Measurements from ENCODE around the gene ERGIC3. TPM values are rescaled to one million over a fixed set of nuclear protein-coding genes. Genes with fewer than 3 reads are reported as not detected.
"Not testable (repeated sequence)": the region's sequence is repeated elsewhere in the genome, so short reads cannot be mapped to it uniquely, and the experiment has no call there.

The ERGIC3 gene
- total and polyA plus RNA-seq, 2 experiments from 2014 or later: 309 to 369 TPM

DNA sequence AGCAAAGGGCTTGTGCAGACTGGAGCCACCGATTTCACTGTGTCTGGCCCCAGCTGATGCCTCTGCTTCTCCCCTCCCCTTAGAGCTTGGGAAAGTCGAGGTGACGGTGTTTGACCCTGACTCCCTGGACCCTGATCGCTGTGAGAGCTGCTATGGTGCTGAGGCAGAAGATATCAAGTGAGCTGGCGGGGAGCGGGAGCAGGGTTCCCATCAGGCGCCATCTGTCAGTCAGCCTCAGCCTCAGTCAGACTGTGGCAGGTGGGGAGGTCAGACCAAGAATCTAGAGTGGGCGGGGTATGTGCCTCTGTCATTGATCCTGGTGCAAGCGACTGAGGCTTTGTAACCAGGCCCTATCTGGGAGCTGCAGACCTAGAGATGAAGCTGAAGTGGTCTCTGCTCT lies 5.5 kb downstream of the ERGIC3 start:
- Histone ChIP-seq H3K9me2 (replicated peaks; ENCODE audit: insufficient read depth) (no peaks in the 10 kb centered on the region), H2AFZ (no peak overlapping the region), H3K36me3 (replicated peaks; ENCODE audit: insufficient read depth, low read depth) (no peaks in the 10 kb centered on the region), H3K27ac (no peak overlapping the region), H3K4me2 (no peak overlapping the region), H4K20me1 (ENCODE audit: insufficient read depth, poor library complexity, severe bottlenecking) (no peaks in the 10 kb centered on the region), H3K9me3 (ENCODE audit: low read depth) (no peaks in the 10 kb centered on the region), H3K4me1 (ENCODE audit: insufficient read depth) (peaks cover 5% of the 10 kb centered on the region), H3K79me2 (peaks cover 5% of the 10 kb centered on the region), H3K4me3 (no peak overlapping the region), H3K27me3 (no peaks in the 10 kb centered on the region)
- TF ChIP-seq EZH2 (IDR thresholded peaks at IDR 0.05; ENCODE audit: borderline replicate concordance) (no peak), EZH2phosphoT487 (IDR thresholded peaks at IDR 0.05; ENCODE audit: low read depth, severe bottlenecking, unreplicated experiment) (no peak)
- TF ChIP-seq, protein P1, sequence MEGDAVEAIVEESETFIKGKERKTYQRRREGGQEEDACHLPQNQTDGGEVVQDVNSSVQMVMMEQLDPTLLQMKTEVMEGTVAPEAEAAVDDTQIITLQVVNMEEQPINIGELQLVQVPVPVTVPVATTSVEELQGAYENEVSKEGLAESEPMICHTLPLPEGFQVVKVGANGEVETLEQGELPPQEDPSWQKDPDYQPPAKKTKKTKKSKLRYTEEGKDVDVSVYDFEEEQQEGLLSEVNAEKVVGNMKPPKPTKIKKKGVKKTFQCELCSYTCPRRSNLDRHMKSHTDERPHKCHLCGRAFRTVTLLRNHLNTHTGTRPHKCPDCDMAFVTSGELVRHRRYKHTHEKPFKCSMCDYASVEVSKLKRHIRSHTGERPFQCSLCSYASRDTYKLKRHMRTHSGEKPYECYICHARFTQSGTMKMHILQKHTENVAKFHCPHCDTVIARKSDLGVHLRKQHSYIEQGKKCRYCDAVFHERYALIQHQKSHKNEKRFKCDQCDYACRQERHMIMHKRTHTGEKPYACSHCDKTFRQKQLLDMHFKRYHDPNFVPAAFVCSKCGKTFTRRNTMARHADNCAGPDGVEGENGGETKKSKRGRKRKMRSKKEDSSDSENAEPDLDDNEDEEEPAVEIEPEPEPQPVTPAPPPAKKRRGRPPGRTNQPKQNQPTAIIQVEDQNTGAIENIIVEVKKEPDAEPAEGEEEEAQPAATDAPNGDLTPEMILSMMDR (IDR thresholded peaks at IDR 0.05; ENCODE audit: poor library complexity): no peak
- 87% methylated on average over 9 of the region's 9 CpGs for WGBS (ENCODE audit: low lambda C conversion rate, missing lambda C conversion rate)
- no peak for DNase-seq (ENCODE audit: low spot score)

GRCh38 chr20:35551503-35551902 lies 9.6 kb downstream of the ERGIC3 start:
- no peak overlapping the region for H2AFZ ChIP-seq
- 81% methylated on average over 4 of the region's 4 CpGs for WGBS (ENCODE audit: low lambda C conversion rate, missing lambda C conversion rate)
- H3K4me1 ChIP-seq (ENCODE audit: insufficient read depth): no peaks in the 10 kb centered on the region
- no peak for DNase-seq (ENCODE audit: low spot score)
- no peak overlapping the region for H3K27ac ChIP-seq
- TF ChIP-seq, protein P1 (IDR thresholded peaks at IDR 0.05; ENCODE audit: poor library complexity): no peak
- TF ChIP-seq EZH2 (IDR thresholded peaks at IDR 0.05; ENCODE audit: borderline replicate concordance) (no peak), EZH2phosphoT487 (IDR thresholded peaks at IDR 0.05; ENCODE audit: low read depth, severe bottlenecking, unreplicated experiment) (no peak)
- H3K27me3 ChIP-seq: no peaks in the 10 kb centered on the region
- H3K79me2 ChIP-seq: no peaks in the 10 kb centered on the region
- H3K36me3 ChIP-seq (replicated peaks; ENCODE audit: insufficient read depth, low read depth): no peaks in the 10 kb centered on the region
- no peak overlapping the region for H3K4me3 ChIP-seq
- H3K9me3 ChIP-seq (ENCODE audit: low read depth): no peaks in the 10 kb centered on the region
- no peaks in the 10 kb centered on the region for H4K20me1 ChIP-seq (ENCODE audit: insufficient read depth, poor library complexity, severe bottlenecking)
- H3K4me2 ChIP-seq: no peak overlapping the region
- no peaks in the 10 kb centered on the region for H3K9me2 ChIP-seq (replicated peaks; ENCODE audit: insufficient read depth)

DNA sequence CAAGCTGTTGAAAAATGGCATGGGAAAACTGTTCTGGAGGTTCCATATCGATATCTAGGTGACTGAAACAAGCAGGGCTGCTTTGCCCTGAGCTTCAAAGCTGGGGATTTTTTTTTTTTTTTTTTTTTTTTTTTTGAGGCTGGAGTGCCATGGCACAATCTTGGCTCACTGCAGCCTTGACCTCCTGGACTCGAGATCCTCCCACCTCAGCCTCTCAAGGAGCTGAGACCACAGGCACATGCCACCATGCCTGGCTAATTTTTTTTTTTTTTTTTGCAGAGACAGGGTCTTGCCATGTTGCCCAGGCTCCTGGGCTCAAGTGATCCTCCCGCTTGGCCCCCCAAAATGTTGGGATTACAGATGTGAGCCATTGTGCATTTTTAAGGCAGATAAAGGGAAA lies 11.0 kb downstream of the ERGIC3 start:
- H3K79me2 ChIP-seq: no peaks in the 10 kb centered on the region
- no peak overlapping the region for H3K4me2 ChIP-seq
- DNase-seq (ENCODE audit: low spot score): no peak
- no peak overlapping the region for H3K4me3 ChIP-seq
- no peak overlapping the region for H2AFZ ChIP-seq
- no peaks in the 10 kb centered on the region for H3K36me3 ChIP-seq (replicated peaks; ENCODE audit: insufficient read depth, low read depth)
- 100% methylated on average over 3 of the region's 3 CpGs for WGBS (ENCODE audit: low lambda C conversion rate, missing lambda C conversion rate)
- no peak for TF ChIP-seq EZH2phosphoT487 (IDR thresholded peaks at IDR 0.05; ENCODE audit: low read depth, severe bottlenecking, unreplicated experiment)
- TF ChIP-seq EZH2 (IDR thresholded peaks at IDR 0.05; ENCODE audit: borderline replicate concordance): no peak
- TF ChIP-seq, protein P1 (IDR thresholded peaks at IDR 0.05; ENCODE audit: poor library complexity): no peak
- H3K9me2 ChIP-seq (replicated peaks; ENCODE audit: insufficient read depth): no peaks in the 10 kb centered on the region
- no peaks in the 10 kb centered on the region for H3K27me3 ChIP-seq
- H3K9me3 ChIP-seq (ENCODE audit: low read depth): no peaks in the 10 kb centered on the region
- no peak overlapping the region for H3K27ac ChIP-seq
- H3K4me1 ChIP-seq (ENCODE audit: insufficient read depth): no peaks in the 10 kb centered on the region
- H4K20me1 ChIP-seq (ENCODE audit: insufficient read depth, poor library complexity, severe bottlenecking): no peaks in the 10 kb centered on the region

DNA sequence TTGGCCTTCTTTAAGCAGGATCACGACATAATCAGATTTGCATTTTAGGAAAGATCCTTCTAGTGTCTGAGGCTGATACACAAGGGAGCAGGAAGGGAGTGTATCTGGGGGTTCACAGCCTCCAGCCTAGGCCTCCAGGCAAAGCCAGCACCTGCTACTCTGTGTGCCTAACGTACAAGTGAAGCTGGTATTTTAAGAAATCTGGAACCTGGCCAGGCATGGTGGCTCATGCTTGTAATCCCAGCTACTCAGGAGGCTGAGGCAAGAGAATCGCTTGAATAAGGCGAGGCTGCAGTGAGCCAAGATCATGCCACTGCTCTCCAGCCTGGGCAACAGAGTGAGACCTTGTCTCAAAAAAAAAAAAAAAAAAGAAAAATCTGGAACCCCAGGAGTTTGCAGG lies 13.6 kb downstream of the ERGIC3 start:
- WGBS (ENCODE audit: low lambda C conversion rate, missing lambda C conversion rate): 89% methylated on average over 4 of the region's 4 CpGs
- not testable (repeated sequence) for H4K20me1 ChIP-seq (ENCODE audit: insufficient read depth, poor library complexity, severe bottlenecking); H3K4me1 ChIP-seq (ENCODE audit: insufficient read depth); H3K27me3 ChIP-seq; H3K9me3 ChIP-seq (ENCODE audit: low read depth); H3K4me2 ChIP-seq; H3K36me3 ChIP-seq (replicated peaks; ENCODE audit: insufficient read depth, low read depth); H3K79me2 ChIP-seq; H3K9me2 ChIP-seq (replicated peaks; ENCODE audit: insufficient read depth); DNase-seq (ENCODE audit: low spot score); H2AFZ ChIP-seq; H3K27ac ChIP-seq; H3K4me3 ChIP-seq

All from hepatocyte (in vitro differentiated cells).